ENCODE results near the gene FDPS.

The FDPS gene

GRCh38 chr1:155308493-155309422 is at the start of gene FDPS:
Gene FDPS, plus strand, starts transcription at chr1:155308866. Its CDS starts 924 bp downstream, at chr1:155309790.
- Mint-ChIP-seq H3K4me1 (ENCODE audit: low read depth) (peaks cover 38% of the 10 kb centered on the region), H3K27me3 (peaks cover 2% of the 10 kb centered on the region), H3K4me3 (peak within 1 kb of the TSS; percentile 95), H3K27ac (peak within 1 kb of the TSS; percentile 94), H3K36me3 (ENCODE audit: low read depth) (peaks cover 53% of the 10 kb centered on the region), H3K9me3 (no peaks in the 10 kb centered on the region)
- intact Hi-C loops (cut with micrococcal nuclease): loop anchor here (1.0 to 2.0 kb wide), 3 partner anchors 14 to 46 kb away; partner anchors contain the start of genes HCN3 and SCAMP3

GRCh38 chr1:155260276-155260675 is 48.4 kb upstream of the FDPS start:
- intact Hi-C loops (cut with micrococcal nuclease): no loop called here

GRCh38 chr1:155261493-155261851 is 47.2 kb upstream of the FDPS start:
- H3K36me3 Mint-ChIP-seq (ENCODE audit: low read depth): peaks cover 98% of the 10 kb centered on the region
- peaks cover 45% of the 10 kb centered on the region for H3K4me1 Mint-ChIP-seq (ENCODE audit: low read depth)
- intact Hi-C loops (cut with micrococcal nuclease): no loop called here

More at GRCh38 chr1:155260276-155260675, 48.4 kb upstream of the FDPS start:
- H3K36me3 Mint-ChIP-seq (ENCODE audit: low read depth): peaks cover 98% of the 10 kb centered on the region
- H3K4me1 Mint-ChIP-seq (ENCODE audit: low read depth): peaks cover 54% of the 10 kb centered on the region
- H3K27me3 Mint-ChIP-seq: no peaks in the 10 kb centered on the region
- no peak overlapping the region for H3K4me3 Mint-ChIP-seq
- no peaks in the 10 kb centered on the region for H3K9me3 Mint-ChIP-seq
- peak overlapping the region; percentile 78 for H3K27ac Mint-ChIP-seq

GRCh38 chr1:155261852-155262673 is 46.6 kb upstream of the FDPS start, which contains the start of gene SCAMP3:
Gene SCAMP3, minus strand, starts transcription at chr1:155262360. Its CDS starts 209 bp downstream, at chr1:155262151.
- Mint-ChIP-seq H3K27me3 (no peaks in the 10 kb centered on the region), H3K9me3 (no peaks in the 10 kb centered on the region), H3K36me3 (ENCODE audit: low read depth) (peaks cover 98% of the 10 kb centered on the region), H3K4me1 (ENCODE audit: low read depth) (peaks cover 39% of the 10 kb centered on the region), H3K4me3 (peak within 1 kb of the TSS; percentile 95), H3K27ac (peak within 1 kb of the TSS; percentile 93)
- intact Hi-C loops (cut with micrococcal nuclease): loop anchor here (1.0 kb wide), 2 partner anchors 11 to 46 kb away; partner anchors contain the start of genes CLK2 and FDPS

More at GRCh38 chr1:155261493-155261851, 47.2 kb upstream of the FDPS start:
- H3K9me3 Mint-ChIP-seq: no peaks in the 10 kb centered on the region
- peak overlapping the region; percentile 95 for H3K4me3 Mint-ChIP-seq
- no peaks in the 10 kb centered on the region for H3K27me3 Mint-ChIP-seq
- peak overlapping the region; percentile 93 for H3K27ac Mint-ChIP-seq

GRCh38 chr1:155263067-155263466 is 45.6 kb upstream of the FDPS start:
- Mint-ChIP-seq H3K9me3 (no peaks in the 10 kb centered on the region), H3K27me3 (no peaks in the 10 kb centered on the region), H3K36me3 (ENCODE audit: low read depth) (peaks cover 98% of the 10 kb centered on the region), H3K4me3 (no peak overlapping the region), H3K27ac (peak overlapping the region; percentile 93), H3K4me1 (ENCODE audit: low read depth) (peaks cover 34% of the 10 kb centered on the region)
- intact Hi-C loops (cut with micrococcal nuclease): no loop called here

GRCh38 chr1:155266553-155266952 is 42.1 kb upstream of the FDPS start:
- intact Hi-C loops (cut with micrococcal nuclease): no loop called here
- Mint-ChIP-seq H3K27me3 (no peaks in the 10 kb centered on the region), H3K9me3 (no peaks in the 10 kb centered on the region), H3K36me3 (ENCODE audit: low read depth) (peaks cover 99% of the 10 kb centered on the region), H3K4me1 (ENCODE audit: low read depth) (peaks cover 31% of the 10 kb centered on the region), H3K27ac (no peak overlapping the region), H3K4me3 (no peak overlapping the region)

- H3K4me3 Mint-ChIP-seq: no peak overlapping the region
- intact Hi-C loops (cut with micrococcal nuclease): no loop called here
- H3K27ac Mint-ChIP-seq: no peak overlapping the region
- peaks cover 33% of the 10 kb centered on the region for H3K4me1 Mint-ChIP-seq (ENCODE audit: low read depth)
- no peaks in the 10 kb centered on the region for H3K9me3 Mint-ChIP-seq
- peaks cover 98% of the 10 kb centered on the region for H3K36me3 Mint-ChIP-seq (ENCODE audit: low read depth)
- H3K27me3 Mint-ChIP-seq: no peaks in the 10 kb centered on the region
Observed at GRCh38 chr1:155267373-155267772, 41.3 kb upstream of the FDPS start.

GRCh38 chr1:155268630-155269029 is 40.0 kb upstream of the FDPS start:
- Mint-ChIP-seq H3K36me3 (ENCODE audit: low read depth) (peaks cover 98% of the 10 kb centered on the region), H3K9me3 (no peaks in the 10 kb centered on the region), H3K4me1 (ENCODE audit: low read depth) (peaks cover 32% of the 10 kb centered on the region), H3K27ac (no peak overlapping the region), H3K27me3 (no peaks in the 10 kb centered on the region), H3K4me3 (no peak overlapping the region)
- intact Hi-C loops (cut with micrococcal nuclease): no loop called here

GRCh38 chr1:155269381-155269780 is 39.3 kb upstream of the FDPS start:
- Mint-ChIP-seq H3K4me3 (no peak overlapping the region), H3K36me3 (ENCODE audit: low read depth) (peaks cover 91% of the 10 kb centered on the region), H3K4me1 (ENCODE audit: low read depth) (peaks cover 35% of the 10 kb centered on the region), H3K9me3 (no peaks in the 10 kb centered on the region), H3K27me3 (no peaks in the 10 kb centered on the region), H3K27ac (no peak overlapping the region)
- intact Hi-C loops (cut with micrococcal nuclease): no loop called here

- Mint-ChIP-seq H3K36me3 (ENCODE audit: low read depth) (peaks cover 57% of the 10 kb centered on the region), H3K27me3 (no peaks in the 10 kb centered on the region), H3K4me1 (ENCODE audit: low read depth) (peaks cover 45% of the 10 kb centered on the region), H3K27ac (peak overlapping the region; percentile 88), H3K4me3 (peak overlapping the region; percentile 94), H3K9me3 (no peaks in the 10 kb centered on the region)
- intact Hi-C loops (cut with micrococcal nuclease): loop anchor here (1.0 to 10.0 kb wide), 3 partner anchors 10 to 582 kb away; partner anchors contain the start of genes GON4L, SCAMP3 and SYT11
Observed at GRCh38 chr1:155272466-155273342, 36.0 kb upstream of the FDPS start.

GRCh38 chr1:155273343-155274245 is 35.1 kb upstream of the FDPS start, which contains the start of gene CLK2:
Gene CLK2, minus strand, starts transcription at chr1:155273504. Its CDS starts 2,527 bp downstream, at chr1:155270977.
- Mint-ChIP-seq H3K4me3 (peak within 1 kb of the TSS; percentile 94), H3K9me3 (no peaks in the 10 kb centered on the region), H3K27me3 (peaks cover 7% of the 10 kb centered on the region), H3K27ac (peak within 1 kb of the TSS; percentile 88), H3K4me1 (ENCODE audit: low read depth) (peaks cover 50% of the 10 kb centered on the region), H3K36me3 (ENCODE audit: low read depth) (peaks cover 49% of the 10 kb centered on the region)
- intact Hi-C loops (cut with micrococcal nuclease): loop anchor here (1.0 to 10.0 kb wide), 3 partner anchors 11 to 581 kb away; partner anchors contain the start of genes GON4L, SCAMP3 and SYT11

All from dendritic cell treated with granulocyte-macrophage colony-stimulating factor and Interleukin-4, amounts not matched to agents 40 ng/mL and 50 ng/mL, for 4 days (primary cell).